C1 segment of cervical spinal cord (tissue), 14 donors: ENCODE measurements around the gene TRIML1.
"Not testable (repeated sequence)": the region's sequence is repeated elsewhere in the genome, so short reads cannot be mapped to it uniquely, and the experiment has no call there.

Experiments
- DNase-seq, 14 donors: peaks; one replicate each; lab custom pipeline; 2025; lab: John Stamatoyannopoulos, UW

The TRIML1 gene

DNA sequence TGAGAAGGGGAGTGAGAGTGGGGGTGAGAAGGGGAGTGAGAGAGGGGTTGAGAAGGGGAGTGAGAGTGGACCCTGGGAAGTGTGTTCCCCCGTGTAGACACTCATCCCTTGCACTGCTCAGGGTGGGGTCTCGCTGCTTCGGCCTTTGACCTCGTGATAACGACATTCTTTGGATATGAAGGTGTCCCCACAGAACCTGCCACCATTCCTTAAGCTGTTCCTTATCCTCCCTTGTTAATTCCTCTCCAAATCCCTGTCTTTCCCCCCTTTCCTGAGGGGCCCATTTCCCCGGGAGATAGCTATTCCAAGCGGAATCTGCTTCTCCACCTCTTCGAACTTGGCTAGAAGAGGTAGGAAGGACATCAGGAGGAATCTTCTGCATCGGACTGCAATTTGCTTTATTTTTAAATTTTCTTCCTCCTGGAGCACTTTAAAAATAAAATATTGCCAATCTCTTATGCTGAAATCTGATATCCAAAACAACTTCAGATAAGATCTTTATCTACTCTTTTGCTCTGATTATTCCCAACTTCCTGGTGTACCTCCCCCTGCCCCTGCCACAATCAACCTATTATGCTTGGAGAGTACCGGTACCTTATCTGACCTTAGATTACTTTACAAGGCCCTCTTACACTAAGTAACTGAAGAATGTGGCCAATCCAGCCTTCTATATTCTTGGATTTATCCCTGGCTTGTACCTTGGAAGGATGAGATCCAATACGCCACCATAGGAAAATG lies 15.6 kb downstream of the TRIML1 start:
- DNase-seq: no peak

- DNase-seq: no peak
These were observed 19.1 kb downstream of the TRIML1 start for GRCh38 chr4:188158336-188158735.

GRCh38 chr4:188159513-188160226 lies 20.4 kb downstream of the TRIML1 start:
- DNase-seq: not testable (repeated sequence)

- no peak for DNase-seq
These were observed 21.2 kb downstream of the TRIML1 start for GRCh38 chr4:188160406-188160805.

- no peak for DNase-seq
These were observed 21.9 kb downstream of the TRIML1 start for GRCh38 chr4:188161167-188161566.

- DNase-seq: no peak
These were observed 23.5 kb downstream of the TRIML1 start for GRCh38 chr4:188162698-188163097.

- no peak for DNase-seq
These were observed 29.6 kb downstream of the TRIML1 start for GRCh38 chr4:188168726-188169373.

DNA sequence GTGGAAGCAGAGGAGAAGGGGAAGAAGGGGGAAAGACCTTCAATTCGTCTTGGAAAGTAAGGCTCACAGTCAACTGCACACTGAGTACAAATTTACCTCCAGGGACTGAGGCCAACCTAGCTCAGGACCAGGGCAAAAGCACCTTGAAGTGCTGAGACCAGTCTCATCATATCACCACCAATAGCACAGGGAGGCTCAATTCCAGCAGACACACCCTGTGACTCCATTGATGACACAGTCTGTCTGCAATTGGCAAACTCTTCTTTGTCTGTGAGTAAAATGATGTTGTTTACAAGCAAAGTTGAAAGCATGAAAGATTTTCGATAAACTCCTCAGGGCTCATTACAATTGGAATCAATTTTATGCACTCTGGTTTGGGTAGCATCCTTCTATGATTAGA lies 32.3 kb downstream of the TRIML1 start:
- no peak for DNase-seq

GRCh38 chr4:188175288-188175687 lies 36.0 kb downstream of the TRIML1 start:
- DNase-seq: no peak

DNA sequence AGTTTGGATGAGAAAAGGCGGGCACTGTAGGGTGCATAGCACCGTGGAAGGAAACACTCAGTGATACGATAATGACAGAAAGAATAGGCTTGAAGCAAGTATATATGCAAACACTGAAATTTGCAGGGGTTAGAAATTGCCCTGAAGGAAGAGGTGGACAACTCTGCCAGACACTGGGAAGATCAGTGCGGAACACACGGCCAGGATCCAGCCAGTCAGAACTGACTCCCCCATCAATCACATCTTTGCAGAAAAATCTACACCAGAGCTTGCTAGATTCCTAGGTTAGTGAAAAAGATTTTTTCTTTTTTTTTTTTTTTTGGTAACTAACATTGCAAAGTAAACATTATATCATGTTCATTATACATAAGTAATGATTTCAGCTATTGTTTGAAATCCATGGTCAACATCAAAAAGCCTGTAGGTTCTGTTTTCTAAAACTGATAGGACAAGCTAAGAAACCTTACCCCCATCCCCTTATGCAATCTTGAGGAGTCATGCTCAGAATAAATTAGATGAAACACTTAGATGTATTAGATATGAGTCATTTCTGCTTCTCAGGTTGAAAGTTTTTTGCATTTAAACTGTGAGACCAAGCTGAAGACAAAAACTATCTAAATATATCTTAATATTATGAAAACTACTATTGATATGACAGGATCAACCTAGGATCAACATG lies 38.9 kb downstream of the TRIML1 start:
- DNase-seq: no peak

GRCh38 chr4:188178806-188179205 lies 39.6 kb downstream of the TRIML1 start:
- DNase-seq: no peak

DNA sequence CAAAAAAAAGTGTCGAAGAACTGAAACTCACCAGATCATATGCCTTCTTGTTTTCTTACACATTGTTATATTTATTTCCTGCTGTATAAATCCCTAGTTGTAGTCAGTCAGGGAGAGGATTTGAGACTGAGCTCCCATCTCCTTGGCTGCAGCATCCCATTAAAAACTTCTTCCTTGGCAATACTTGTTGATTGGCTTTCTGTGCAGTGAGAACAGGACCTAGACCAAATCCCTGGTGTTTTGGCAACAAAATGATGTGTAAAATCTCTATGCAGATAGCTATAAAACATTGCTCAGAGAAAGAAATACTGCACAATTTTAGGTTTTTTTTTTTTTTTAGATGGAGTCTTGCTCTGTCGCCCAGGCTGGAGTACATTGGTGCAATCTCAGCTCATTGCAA lies 47.9 kb downstream of the TRIML1 start:
- DNase-seq: no peak

- no peak for DNase-seq
These were observed 51.2 kb downstream of the TRIML1 start for GRCh38 chr4:188190461-188190860.

GRCh38 chr4:188194421-188194820 lies 55.2 kb downstream of the TRIML1 start:
- DNase-seq: no peak

- no peak for DNase-seq
These were observed 56.2 kb downstream of the TRIML1 start for GRCh38 chr4:188195389-188195985.

GRCh38 chr4:188196134-188196735 lies 57.0 kb downstream of the TRIML1 start:
- DNase-seq: no peak
